Measurements from ENCODE around the gene SEL1L2. TPM values are rescaled to one million over a fixed set of nuclear protein-coding genes. Genes with fewer than 3 reads are reported as not detected.
A peak's percentile ranks its signal among the peaks of the same experiment; 100 is the strongest.

Gene SEL1L2
- total RNA-seq, 4 donors from 2014 or later = not detected

DNA sequence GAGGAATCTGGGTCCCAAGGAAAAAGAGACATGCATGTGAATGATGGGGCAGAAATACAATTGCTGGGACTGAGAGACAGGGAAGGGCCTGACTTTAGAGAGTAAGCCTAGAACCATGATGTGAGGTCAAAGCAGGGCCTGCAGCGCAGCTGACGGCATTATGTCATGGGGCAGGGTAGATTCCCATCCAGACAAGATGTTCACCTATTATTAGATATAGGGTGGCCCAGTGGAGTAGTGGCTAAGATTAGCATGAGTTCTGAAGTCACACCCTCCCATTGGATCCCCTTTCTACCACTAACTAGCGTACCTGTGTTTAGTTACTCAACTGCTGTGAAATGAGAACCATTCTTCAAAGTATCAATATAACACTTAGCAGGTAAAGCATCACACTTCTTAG is 166.0 kb downstream of the SEL1L2 start:
- DNase-seq (ENCODE audit: low spot score in 2 of 2) = no peak
- Histone ChIP-seq H3K27me3 (no peaks in the 10 kb centered on the region), H3K27ac (no peak overlapping the region), H3K4me1 (no peaks in the 10 kb centered on the region), H3K9me3 (no peaks in the 10 kb centered on the region), H3K4me3 (no peak overlapping the region), H3K36me3 (no peaks in the 10 kb centered on the region)
- TF ChIP-seq POLR2AphosphoS5 (IDR thresholded peaks at IDR 0.05) (no peak), EP300 (IDR thresholded peaks at IDR 0.05) (no peak), POLR2A (IDR thresholded peaks at IDR 0.05) (no peak)
- TF ChIP-seq, protein P1, sequence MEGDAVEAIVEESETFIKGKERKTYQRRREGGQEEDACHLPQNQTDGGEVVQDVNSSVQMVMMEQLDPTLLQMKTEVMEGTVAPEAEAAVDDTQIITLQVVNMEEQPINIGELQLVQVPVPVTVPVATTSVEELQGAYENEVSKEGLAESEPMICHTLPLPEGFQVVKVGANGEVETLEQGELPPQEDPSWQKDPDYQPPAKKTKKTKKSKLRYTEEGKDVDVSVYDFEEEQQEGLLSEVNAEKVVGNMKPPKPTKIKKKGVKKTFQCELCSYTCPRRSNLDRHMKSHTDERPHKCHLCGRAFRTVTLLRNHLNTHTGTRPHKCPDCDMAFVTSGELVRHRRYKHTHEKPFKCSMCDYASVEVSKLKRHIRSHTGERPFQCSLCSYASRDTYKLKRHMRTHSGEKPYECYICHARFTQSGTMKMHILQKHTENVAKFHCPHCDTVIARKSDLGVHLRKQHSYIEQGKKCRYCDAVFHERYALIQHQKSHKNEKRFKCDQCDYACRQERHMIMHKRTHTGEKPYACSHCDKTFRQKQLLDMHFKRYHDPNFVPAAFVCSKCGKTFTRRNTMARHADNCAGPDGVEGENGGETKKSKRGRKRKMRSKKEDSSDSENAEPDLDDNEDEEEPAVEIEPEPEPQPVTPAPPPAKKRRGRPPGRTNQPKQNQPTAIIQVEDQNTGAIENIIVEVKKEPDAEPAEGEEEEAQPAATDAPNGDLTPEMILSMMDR (IDR thresholded peaks at IDR 0.05) = no peak
- 90% methylated on average over 3 of the region's 3 CpGs for WGBS

DNA sequence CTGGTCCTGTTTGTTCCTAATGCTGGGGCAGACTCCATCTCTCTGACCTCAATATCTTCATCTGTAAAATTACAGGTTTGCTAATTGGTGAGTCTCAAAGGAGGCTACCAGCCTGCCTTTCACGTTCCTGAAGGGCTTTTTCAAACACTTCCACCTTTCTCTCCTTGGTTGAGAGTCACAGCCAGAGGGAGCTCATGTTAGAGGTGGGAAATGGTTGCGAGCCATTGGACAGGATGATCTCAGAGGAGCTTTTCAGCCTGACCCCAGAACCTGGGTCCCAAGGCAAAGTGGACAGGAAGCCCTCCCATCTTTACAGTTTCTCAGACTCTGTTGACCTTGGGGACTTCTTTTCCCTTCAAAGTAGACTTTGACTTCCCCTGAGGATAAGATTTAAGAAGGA is 168.0 kb downstream of the SEL1L2 start:
- H3K36me3 ChIP-seq = peaks cover 13% of the 10 kb centered on the region
- no peaks in the 10 kb centered on the region for H3K9me3 ChIP-seq
- 79% methylated on average over 2 of the region's 2 CpGs for WGBS
- H3K4me1 ChIP-seq = no peaks in the 10 kb centered on the region
- TF ChIP-seq, protein P1 (IDR thresholded peaks at IDR 0.05) = no peak
- no peak for TF ChIP-seq EP300 (IDR thresholded peaks at IDR 0.05)
- no peak for TF ChIP-seq POLR2AphosphoS5 (IDR thresholded peaks at IDR 0.05)
- no peak for TF ChIP-seq POLR2A (IDR thresholded peaks at IDR 0.05)
- H3K27ac ChIP-seq = no peak overlapping the region
- H3K27me3 ChIP-seq = no peaks in the 10 kb centered on the region
- H3K4me3 ChIP-seq = no peak overlapping the region
- DNase-seq (ENCODE audit: low spot score in 2 of 2) = no peak

DNA sequence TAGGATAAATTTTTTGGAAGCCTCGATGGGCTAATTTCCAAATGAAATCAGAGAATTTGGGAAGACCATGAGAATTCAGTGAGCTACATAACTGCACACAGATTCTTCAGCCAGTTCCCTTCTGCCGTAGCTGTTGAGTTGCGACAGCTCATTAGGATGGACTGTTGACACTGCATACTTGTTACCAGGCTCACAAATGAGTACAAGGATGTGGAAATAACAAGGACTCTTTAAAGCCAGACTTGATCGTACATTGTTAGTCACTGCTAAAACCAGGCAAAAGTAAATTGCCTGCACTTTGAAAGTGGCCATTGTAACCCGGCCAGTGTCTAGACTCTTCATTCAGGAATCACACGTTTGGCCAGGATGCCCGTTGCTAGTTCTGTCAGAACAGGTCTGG is 168.5 kb downstream of the SEL1L2 start:
- whole genome bisulfite sequencing = 86% methylated on average over 7 of the region's 7 CpGs
- no peaks in the 10 kb centered on the region for H3K9me3 ChIP-seq
- H3K4me1 ChIP-seq = no peaks in the 10 kb centered on the region
- H3K27ac ChIP-seq = no peak overlapping the region
- no peaks in the 10 kb centered on the region for H3K27me3 ChIP-seq
- H3K4me3 ChIP-seq = no peak overlapping the region
- TF ChIP-seq POLR2A (IDR thresholded peaks at IDR 0.05) (no peak), EP300 (IDR thresholded peaks at IDR 0.05) (no peak), POLR2AphosphoS5 (IDR thresholded peaks at IDR 0.05) (no peak)
- TF ChIP-seq, protein P1 (IDR thresholded peaks at IDR 0.05) = no peak
- DNase-seq (ENCODE audit: low spot score in 2 of 2) = no peak
- H3K36me3 ChIP-seq = peaks cover 18% of the 10 kb centered on the region

DNA sequence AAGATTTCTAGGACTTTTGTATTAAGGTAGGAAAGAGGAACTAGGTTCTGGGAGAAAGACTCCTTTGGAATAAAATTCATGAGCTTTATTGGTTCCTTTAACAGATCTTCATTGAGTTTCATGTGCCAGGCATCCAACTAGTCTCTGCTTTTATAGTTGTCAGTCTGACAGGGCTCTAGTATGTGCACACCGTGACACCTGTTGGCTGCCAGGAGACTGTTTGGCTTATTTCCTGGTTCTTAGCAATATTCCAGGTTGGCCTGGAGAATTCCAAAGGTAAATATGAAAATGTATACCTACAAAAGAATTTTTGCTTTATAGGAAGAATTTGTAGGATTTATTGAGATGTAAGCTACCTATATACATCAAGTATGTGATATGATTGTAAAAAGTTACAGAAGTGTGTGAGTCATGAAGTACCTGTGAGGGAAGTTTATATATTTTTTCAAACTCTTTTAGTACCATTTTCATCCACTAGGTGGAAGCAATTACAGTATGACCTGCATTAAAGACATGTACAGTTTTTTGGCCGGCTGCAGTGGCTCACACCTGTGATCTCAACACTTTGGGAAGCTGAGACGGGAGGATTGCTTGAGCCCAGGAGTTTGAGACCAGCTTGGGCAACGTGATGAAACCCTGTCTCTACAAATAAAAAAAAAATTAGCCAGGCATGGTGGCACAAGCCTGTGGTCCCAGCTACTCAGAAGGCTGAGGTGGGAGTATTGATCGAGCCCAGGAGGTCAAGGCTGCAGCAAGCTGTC is 170.3 kb downstream of the SEL1L2 start:
- TF ChIP-seq EP300 (IDR thresholded peaks at IDR 0.05) (no peak), POLR2A (IDR thresholded peaks at IDR 0.05) (no peak), POLR2AphosphoS5 (IDR thresholded peaks at IDR 0.05) (no peak)
- TF ChIP-seq, protein P1 (IDR thresholded peaks at IDR 0.05) = peak; percentile 28 to 60
- Histone ChIP-seq H3K27ac (no peak overlapping the region), H3K27me3 (no peaks in the 10 kb centered on the region), H3K9me3 (no peaks in the 10 kb centered on the region), H3K36me3 (peaks cover 32% of the 10 kb centered on the region), H3K4me3 (no peak overlapping the region), H3K4me1 (no peaks in the 10 kb centered on the region)
- DNase-seq (ENCODE audit: low spot score in 2 of 2) = no peak
- 29% methylated on average over 5 of the region's 5 CpGs for WGBS

DNA sequence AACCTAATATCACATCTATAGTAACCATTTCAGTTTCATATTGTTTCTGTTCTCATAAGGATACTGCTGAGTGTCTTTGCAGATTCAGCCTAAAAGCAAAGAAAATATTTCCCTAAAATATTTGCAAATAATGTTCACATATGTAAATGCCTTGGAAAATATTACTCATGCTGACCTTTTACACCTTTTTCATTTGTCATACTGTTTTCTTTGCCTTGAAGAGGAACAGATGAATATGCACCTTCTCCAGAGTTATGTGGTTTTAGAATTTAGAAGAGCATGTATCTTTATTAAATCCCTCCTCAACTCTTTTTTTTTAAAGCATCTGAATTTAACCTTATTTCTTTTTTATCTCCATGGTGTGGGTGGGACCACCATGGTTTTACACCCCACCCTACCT is 173.1 kb downstream of the SEL1L2 start:
- TF ChIP-seq EP300 (IDR thresholded peaks at IDR 0.05) = no peak
- TF ChIP-seq POLR2AphosphoS5 (IDR thresholded peaks at IDR 0.05) = no peak
- no peak for TF ChIP-seq POLR2A (IDR thresholded peaks at IDR 0.05)
- TF ChIP-seq, protein P1 (IDR thresholded peaks at IDR 0.05) = no peak
- no peak overlapping the region for H3K4me3 ChIP-seq
- H3K36me3 ChIP-seq = peaks cover 46% of the 10 kb centered on the region
- H3K9me3 ChIP-seq = no peaks in the 10 kb centered on the region
- DNase-seq (ENCODE audit: low spot score in 2 of 2) = no peak
- H3K27ac ChIP-seq = no peak overlapping the region
- H3K27me3 ChIP-seq = no peaks in the 10 kb centered on the region
- no peaks in the 10 kb centered on the region for H3K4me1 ChIP-seq
